ENCODE measurements around the gene TMEM143.

GRCh38 chr19:48364598-48365348, 1.0 kb upstream of the TMEM143 start:
- no peak for TF ChIP-seq CTCF (IDR thresholded peaks at IDR 0.05)
- TF ChIP-seq POLR2AphosphoS5 (IDR thresholded peaks at IDR 0.05; ENCODE audit: insufficient read depth in 1 of 2, low read depth in 1 of 2), result no peak
- no peak for TF ChIP-seq POLR2A (IDR thresholded peaks at IDR 0.05)
